HEK293 (cell line): Measurements from ENCODE around the gene BNIPL.

ENCODE experiments used
- CTCF ChIA-PET: fragments of 350-600 bp; formaldehyde crosslinking; extraction: SDS; loops from one replicate; lab custom pipeline; 2021; ENCODE audit warnings: antibody characterized with exemption; lab: Yijun Ruan, JAX
- POLR2A ChIA-PET: fragments of 300-600 bp; formaldehyde crosslinking; extraction: SDS; loops from one replicate; lab custom pipeline; 2020; ENCODE audit warnings: antibody characterized with exemption, inconsistent platforms; lab: Yijun Ruan, JAX
- H3K27ac ChIP-seq: fragments of 200-500 bp; sonication (Bioruptor generic); 2 replicates; pipeline ENCODE4 v1.5.1; 2014; ENCODE audit warnings: low read depth, low read length, control low read depth, inconsistent platforms; ENCODE audit errors: extremely low read depth
- H3K36me3 ChIP-seq, 2 experiments: fragments of 200-500 bp in 1 of 2; sonication (Bioruptor generic) in 1 of 2; 1 replicate in 1 of 2; 2 replicates in 1 of 2; pipeline ENCODE4 v1.5.1; 2014 to 2017; ENCODE audit warnings: inconsistent platforms in 2 of 2, low read length in 2 of 2; ENCODE audit not compliant: control insufficient read depth in 2 of 2, insufficient read depth in 1 of 2
- H3K4me1 ChIP-seq: fragments of 200-500 bp; sonication (Bioruptor generic); 2 replicates; pipeline ENCODE4 v1.5.1; 2014; ENCODE audit warnings: mild to moderate bottlenecking, low read length, inconsistent platforms; ENCODE audit not compliant: control insufficient read depth, insufficient read depth
- H3K4me3 ChIP-seq: 2 replicates; pipeline ENCODE4 v1.5.1; 2011; ENCODE audit warnings: low read depth, mild to moderate bottlenecking, control low read depth, low read length, moderate library complexity
- H3K9me3 ChIP-seq: fragments of 200-500 bp; sonication (Bioruptor generic); 2 replicates; pipeline ENCODE4 v1.5.1; 2014; ENCODE audit warnings: low read depth, low read length, inconsistent platforms; ENCODE audit not compliant: control insufficient read depth, insufficient read depth
- ELK4 ChIP-seq: IDR thresholded peaks from 2 replicates; pipeline ENCODE4 v1.6.1; 2011; ENCODE audit warnings: mild to moderate bottlenecking, low read depth, low read length, borderline replicate concordance
- HOXA7 ChIP-seq: sonication (generic); formaldehyde crosslinking; IDR thresholded peaks from 2 replicates; pipeline ENCODE4 v1.8.1; 2022; ENCODE audit warnings: missing genetic modification reagents, borderline replicate concordance
- INSM2 ChIP-seq: fragments of 450-650 bp; formaldehyde crosslinking; IDR thresholded peaks from 2 replicates; pipeline ENCODE4 v1.5.1; 2016; ENCODE audit warnings: missing biosample characterization, missing genetic modification characterization
- KLF8 ChIP-seq: fragments of 450-650 bp; formaldehyde crosslinking; IDR thresholded peaks from 2 replicates; pipeline ENCODE4 v1.5.1; 2016; ENCODE audit warnings: missing biosample characterization, missing genetic modification characterization
- PRDM1 ChIP-seq: fragments of 450-650 bp; formaldehyde crosslinking; IDR thresholded peaks from 2 replicates; pipeline ENCODE4; 2016; ENCODE audit warnings: missing biosample characterization, missing genetic modification characterization
- PRDM2 ChIP-seq: fragments of 450-650 bp; formaldehyde crosslinking; IDR thresholded peaks from 2 replicates; pipeline ENCODE4 v1.5.1; 2016; ENCODE audit warnings: missing biosample characterization, missing genetic modification characterization, borderline replicate concordance
- REPIN1 ChIP-seq: fragments of 450-650 bp; formaldehyde crosslinking; IDR thresholded peaks from 2 replicates; pipeline ENCODE4 v1.5.1; 2017; ENCODE audit warnings: missing biosample characterization, missing genetic modification characterization, low read depth
- SCRT2 ChIP-seq: fragments of 450-650 bp; formaldehyde crosslinking; IDR thresholded peaks from 2 replicates; pipeline ENCODE4 v1.5.1; 2016; ENCODE audit warnings: missing biosample characterization, missing genetic modification characterization
- ZBTB1 ChIP-seq: fragments of 450-650 bp; formaldehyde crosslinking; IDR thresholded peaks from 2 replicates; pipeline ENCODE4 v1.5.1; 2016; ENCODE audit warnings: missing biosample characterization, missing genetic modification characterization
- ZBTB8A ChIP-seq: fragments of 450-650 bp; formaldehyde crosslinking; IDR thresholded peaks from 2 replicates; pipeline ENCODE4 v1.5.1; 2016; ENCODE audit warnings: missing biosample characterization, missing genetic modification characterization
- ZNF19 ChIP-seq: fragments of 450-650 bp; formaldehyde crosslinking; IDR thresholded peaks from 2 replicates; pipeline ENCODE4; 2016; ENCODE audit warnings: missing biosample characterization, missing genetic modification characterization, low read depth
- ZNF202 ChIP-seq: fragments of 450-650 bp; formaldehyde crosslinking; IDR thresholded peaks from 2 replicates; pipeline ENCODE4 v1.5.1; 2016; ENCODE audit warnings: missing biosample characterization, missing genetic modification characterization, borderline replicate concordance
- ZNF23 ChIP-seq: fragments of 450-650 bp; formaldehyde crosslinking; IDR thresholded peaks from 2 replicates; pipeline ENCODE4 v1.5.1; 2016; ENCODE audit warnings: missing biosample characterization, missing genetic modification characterization, borderline replicate concordance
- ZNF302 ChIP-seq: fragments of 450-650 bp; formaldehyde crosslinking; IDR thresholded peaks from 2 replicates; pipeline ENCODE4 v1.5.1; 2016; ENCODE audit warnings: missing biosample characterization, missing genetic modification characterization, low read depth
- ZNF513 ChIP-seq: fragments of 450-650 bp; IDR thresholded peaks from 2 replicates; pipeline ENCODE4 v1.5.1; 2018; ENCODE audit warnings: missing biosample characterization, missing genetic modification characterization
- ZNF558 ChIP-seq: fragments of 450-650 bp; formaldehyde crosslinking; IDR thresholded peaks from 2 replicates; pipeline ENCODE4 v1.5.1; 2016; ENCODE audit warnings: missing biosample characterization, missing genetic modification characterization
- ZNF600 ChIP-seq: fragments of 450-650 bp; formaldehyde crosslinking; IDR thresholded peaks from 2 replicates; pipeline ENCODE4 v1.5.1; 2016; ENCODE audit warnings: missing biosample characterization, missing genetic modification characterization
- ZNF837 ChIP-seq: fragments of 450-650 bp; formaldehyde crosslinking; IDR thresholded peaks from 2 replicates; pipeline ENCODE4 v1.5.1; 2016; ENCODE audit warnings: missing biosample characterization, missing genetic modification characterization
- ZSCAN18 ChIP-seq: fragments of 450-650 bp; formaldehyde crosslinking; IDR thresholded peaks from 2 replicates; pipeline ENCODE4 v1.5.1; 2016; ENCODE audit warnings: missing biosample characterization, missing genetic modification characterization

Gene BNIPL

GRCh38 chr1:151036356-151036755 lies at the start of gene BNIPL:
BNIPL (plus strand) TSS chr1:151036586; CDS start chr1:151036726, 140 bp downstream.
- TF ChIP-seq SCRT2 (tag by site-specific recombination): no peak
- no peak for TF ChIP-seq ZNF837 (tag by site-specific recombination)
- no peak for TF ChIP-seq ZNF202 (tag by site-specific recombination)
- no peak for TF ChIP-seq ZBTB8A (tag by site-specific recombination)
- no peak for TF ChIP-seq HOXA7
- no peak for TF ChIP-seq ZSCAN18 (tag by site-specific recombination)
- TF ChIP-seq ZNF600 (tag by site-specific recombination): no peak
- TF ChIP-seq ZBTB1 (tag by site-specific recombination): no peak
- TF ChIP-seq KLF8 (tag by site-specific recombination): no peak
- no peak for TF ChIP-seq INSM2 (tag by site-specific recombination)
- TF ChIP-seq PRDM1 (tag by site-specific recombination): no peak
- TF ChIP-seq PRDM2 (tag by site-specific recombination): no peak
- TF ChIP-seq ZNF558: no peak
- no peak for TF ChIP-seq ELK4
- TF ChIP-seq ZNF19 (tag by site-specific recombination): no peak
- TF ChIP-seq ZNF302 (tag by site-specific recombination): no peak
- no peak for TF ChIP-seq ZNF513
- TF ChIP-seq REPIN1 (tag by site-specific recombination): no peak
- TF ChIP-seq ZNF23 (tag by site-specific recombination): no peak
- H3K36me3 ChIP-seq: peaks cover 12 to 31% of the 10 kb centered on the region in 2 experiments
- H3K27ac ChIP-seq: no peak within 1 kb of the TSS
- no peaks in the 10 kb centered on the region for H3K4me1 ChIP-seq
- no peak within 1 kb of the TSS for H3K4me3 ChIP-seq
- ChIA-PET CTCF (interaction anchor here (0.6 kb wide), 1 partner anchor 28 kb away, joined by 5 read pairs; the partner anchor contains the start of gene PRUNE1), POLR2A (no interaction called here)
- H3K9me3 ChIP-seq: no peaks in the 10 kb centered on the region
